H9 (cell line): ENCODE results near the gene SUN2. TPM values are rescaled to one million over a fixed set of nuclear protein-coding genes. Genes with fewer than 3 reads are reported as not detected.

Experiments
- DNase-seq: peaks from one replicate; pipeline ENCODE4 v3.0.0-alpha.2; 2017
- H2AFZ ChIP-seq: one replicate; pipeline ENCODE4 v1.6.1; 2013; ENCODE audit warnings: mild to moderate bottlenecking, low read length, control low read depth, moderate library complexity
- H2AK5ac ChIP-seq: 2 replicates; pipeline ENCODE4 v1.6.1; 2013; ENCODE audit warnings: low read length, control low read depth, mixed read lengths; ENCODE audit not compliant: insufficient read length
- H2BK120ac ChIP-seq: one replicate; pipeline ENCODE4 v1.6.1; 2013; ENCODE audit warnings: low read depth, mild to moderate bottlenecking, low read length, control low read depth, inconsistent platforms; ENCODE audit not compliant: poor library complexity, severe bottlenecking
- H2BK12ac ChIP-seq: 2 replicates; pipeline ENCODE4 v1.6.1; 2013; ENCODE audit warnings: low read length, control low read depth, mixed read lengths, low read depth; ENCODE audit not compliant: insufficient read length
- H2BK15ac ChIP-seq: 2 replicates; pipeline ENCODE4 v1.6.1; 2013; ENCODE audit warnings: low read depth, low read length, control low read depth
- H2BK20ac ChIP-seq: one replicate; pipeline ENCODE4 v1.6.1; 2013; ENCODE audit warnings: low read depth, mild to moderate bottlenecking, low read length, control low read depth, inconsistent platforms; ENCODE audit not compliant: poor library complexity, severe bottlenecking
- H2BK5ac ChIP-seq: 2 replicates; pipeline ENCODE4 v1.6.1; 2013; ENCODE audit warnings: low read length, control low read depth, mixed read lengths; ENCODE audit not compliant: insufficient read length
- H3K14ac ChIP-seq: 2 replicates; pipeline ENCODE4 v1.6.1; 2013; ENCODE audit warnings: low read length, control low read depth; ENCODE audit not compliant: insufficient read depth
- H3K18ac ChIP-seq: 2 replicates; pipeline ENCODE4 v1.6.1; 2013; ENCODE audit warnings: low read depth, mild to moderate bottlenecking, mixed read lengths, low read length, control low read depth; ENCODE audit not compliant: insufficient read length
- H3K23ac ChIP-seq: 2 replicates; pipeline ENCODE4 v1.6.1; 2013; ENCODE audit warnings: low read length, control low read depth, mixed read lengths, low read depth; ENCODE audit not compliant: insufficient read length
- H3K23me2 ChIP-seq: 2 replicates; pipeline ENCODE4 v1.6.1; 2013; ENCODE audit warnings: low read depth, mild to moderate bottlenecking, mixed read lengths, low read length, control low read depth; ENCODE audit not compliant: insufficient read length, poor library complexity, severe bottlenecking
- H3K27ac ChIP-seq: 2 replicates; pipeline ENCODE4 v1.5.1; 2013; ENCODE audit warnings: low read length, control low read depth, mixed read lengths, low read depth; ENCODE audit not compliant: insufficient read length
- H3K27me3 ChIP-seq: 2 replicates; pipeline ENCODE4 v1.6.1; 2013; ENCODE audit warnings: low read length, control low read depth, inconsistent platforms; ENCODE audit not compliant: insufficient read depth
- H3K4ac ChIP-seq: 2 replicates; pipeline ENCODE4 v1.6.1; 2013; ENCODE audit warnings: low read depth, mild to moderate bottlenecking, control low read depth, inconsistent platforms, low read length, moderate library complexity
- H3K4me1 ChIP-seq: 2 replicates; pipeline ENCODE4 v1.6.1; 2013; ENCODE audit warnings: low read length, control low read depth, inconsistent platforms; ENCODE audit not compliant: insufficient read depth
- H3K4me2 ChIP-seq: 2 replicates; pipeline ENCODE4 v1.6.1; 2013; ENCODE audit warnings: low read length, control low read depth, mixed read lengths; ENCODE audit not compliant: insufficient read length, insufficient read depth
- H3K56ac ChIP-seq: 2 replicates; pipeline ENCODE4 v1.6.1; 2013; ENCODE audit warnings: low read depth, mild to moderate bottlenecking, mixed read lengths, low read length, control low read depth; ENCODE audit not compliant: insufficient read length
- H3K79me1 ChIP-seq: 2 replicates; pipeline ENCODE4 v1.6.1; 2013; ENCODE audit warnings: low read depth, mild to moderate bottlenecking, moderate library complexity, low read length, control low read depth, inconsistent platforms; ENCODE audit not compliant: insufficient read depth, poor library complexity, severe bottlenecking
- H3K79me2 ChIP-seq: 2 replicates; pipeline ENCODE4 v1.6.1; 2013; ENCODE audit warnings: low read length, control low read depth, inconsistent platforms; ENCODE audit not compliant: insufficient read depth
- H3K9ac ChIP-seq: 2 replicates; pipeline ENCODE4 v1.6.1; 2013; ENCODE audit warnings: low read length, control low read depth, mixed read lengths; ENCODE audit not compliant: insufficient read length; ENCODE audit errors: extremely low read depth
- H3K9me3 ChIP-seq: one replicate; pipeline ENCODE4 v1.6.1; 2013; ENCODE audit warnings: low read depth, low read length, inconsistent platforms; ENCODE audit not compliant: control insufficient read depth
- H3T11ph ChIP-seq: one replicate; pipeline ENCODE4 v1.6.1; 2013; ENCODE audit warnings: mild to moderate bottlenecking, low read length, control low read depth, inconsistent platforms
- H4K20me1 ChIP-seq: one replicate; pipeline ENCODE4 v1.6.1; 2013; ENCODE audit not compliant: control insufficient read depth, insufficient read length, insufficient read depth
- H4K5ac ChIP-seq: 2 replicates; pipeline ENCODE4 v1.6.1; 2013; ENCODE audit warnings: low read depth, mild to moderate bottlenecking, mixed read lengths, low read length, control low read depth; ENCODE audit not compliant: insufficient read length
- H4K8ac ChIP-seq: replicated peaks from 2 replicates; pipeline ENCODE4 v1.6.1; 2013; ENCODE audit warnings: low read length, control low read depth, mixed read lengths, low read depth; ENCODE audit not compliant: insufficient read length
- H4K91ac ChIP-seq: 2 replicates; pipeline ENCODE4 v1.6.1; 2013; ENCODE audit warnings: low read depth, mild to moderate bottlenecking, moderate library complexity, mixed read lengths, low read length, control low read depth; ENCODE audit not compliant: insufficient read length
- H3K27ac Mint-ChIP-seq, 3 experiments: 2 replicates in 2 of 3; 3 replicates in 1 of 3; pipeline ENCODE4 v1.8.0; 2020 to 2021; ENCODE audit warnings: mixed read lengths in 3 of 3, mild to moderate bottlenecking in 1 of 3, moderate library complexity in 1 of 3
- H3K27me3 Mint-ChIP-seq: 2 replicates; pipeline ENCODE4 v1.8.0; 2021; ENCODE audit warnings: low read depth, mild to moderate bottlenecking, moderate library complexity, mixed read lengths
- H3K36me3 Mint-ChIP-seq, 3 experiments: 2 replicates in 2 of 3; 3 replicates in 1 of 3; pipeline ENCODE4 v1.8.0; 2020 to 2021; ENCODE audit warnings: low read depth in 3 of 3, mixed read lengths in 3 of 3; ENCODE audit not compliant: insufficient read depth in 1 of 3
- H3K4me1 Mint-ChIP-seq, 2 experiments: 2 replicates each; pipeline ENCODE4 v1.8.0; 2020; ENCODE audit warnings: mixed read lengths in 2 of 2
- H3K4me3 Mint-ChIP-seq, 2 experiments: 2 replicates in 1 of 2; 3 replicates in 1 of 2; pipeline ENCODE4 v1.8.0; 2020 to 2021; ENCODE audit warnings: mild to moderate bottlenecking in 2 of 2, mixed read lengths in 2 of 2, moderate library complexity in 1 of 2
- H3K9me3 Mint-ChIP-seq, 2 experiments: 2 replicates in 1 of 2; 3 replicates in 1 of 2; pipeline ENCODE4 v1.8.0; 2020; ENCODE audit warnings: mild to moderate bottlenecking in 2 of 2, mixed read lengths in 2 of 2, moderate library complexity in 1 of 2
- CTCF ChIP-seq: fragments of 200-600 bp; sonication (generic); conservative IDR thresholded peaks from 3 replicates; pipeline ENCODE4 v1.8.0; 2021; ENCODE audit warnings: antibody characterized with exemption, mild to moderate bottlenecking
- WGBS: extraction: QIAGEN DNeasy Blood & Tissue Kit; methylation state at CpG from one replicate; pipeline ENCODE4 v1.1.7; 2013; ENCODE audit warnings: missing lambda C conversion rate, low lambda C conversion rate, mixed read lengths; ENCODE audit not compliant: insufficient read length; ENCODE audit errors: extremely low coverage; 5-methylcytosine and 5-hydroxymethylcytosine counted together
- total RNA-seq: library from RNA; stranded (reverse); gene quantifications from 2 replicates; pipeline ENCODE4 v1.2.1, GENCODE V29; 2021

SUN2 gene
- total RNA-seq, 1 experiment from 2014 or later = 12.0 TPM

GRCh38 chr22:38689651-38690050 is 66.1 kb downstream of the SUN2 start:
- H3K27me3 Mint-ChIP-seq = no peaks in the 10 kb centered on the region
- Histone ChIP-seq H2BK15ac (no peak overlapping the region), H4K20me1 (no peaks in the 10 kb centered on the region), H3K14ac (no peak overlapping the region), H3K27ac (no peak overlapping the region), H3K9ac (no peak overlapping the region), H2BK12ac (no peak overlapping the region), H3K4ac (no peak overlapping the region), H3T11ph (no peak overlapping the region), H4K91ac (no peak overlapping the region), H2BK120ac (no peak overlapping the region), H3K79me1 (peaks cover 3% of the 10 kb centered on the region), H4K8ac (no peak overlapping the region), H3K4me2 (no peak overlapping the region), H3K18ac (no peak overlapping the region), H3K9me3 (no peaks in the 10 kb centered on the region), H3K27me3 (no peaks in the 10 kb centered on the region), H2AK5ac (no peak overlapping the region), H3K23me2 (no peaks in the 10 kb centered on the region), H3K23ac (no peak overlapping the region), H3K79me2 (no peaks in the 10 kb centered on the region), H3K56ac (no peak overlapping the region), H2AFZ (no peak overlapping the region), H2BK5ac (no peak overlapping the region), H2BK20ac (no peak overlapping the region), H4K5ac (no peak overlapping the region), H3K4me1 (no peaks in the 10 kb centered on the region)
- no peaks in the 10 kb centered on the region for H3K4me1 Mint-ChIP-seq
- no peaks in the 10 kb centered on the region; a peak in 1 of 5 replicates for H3K9me3 Mint-ChIP-seq
- no peak overlapping the region for H3K27ac Mint-ChIP-seq
- peaks cover 11 to 65% (median 54%) of the 10 kb centered on the region in 3 experiments; a peak in 6 of 7 replicates for H3K36me3 Mint-ChIP-seq
- no CpG with 5 or more reads among the region's 1 CpG for WGBS
- DNase-seq = no peak
- TF ChIP-seq CTCF = no peak
- no peak overlapping the region for H3K4me3 Mint-ChIP-seq
